ENCODE measurements around the gene COLEC11. TPM values are rescaled to one million over a fixed set of nuclear protein-coding genes. Genes with fewer than 3 reads are reported as not detected.

The COLEC11 gene
- total and polyA plus RNA-seq, 2 of the 13 experiments (the other 11 are each of a cell fraction or from before 2014, with no cell fraction given), result 1.5 to 3.0 TPM

DNA sequence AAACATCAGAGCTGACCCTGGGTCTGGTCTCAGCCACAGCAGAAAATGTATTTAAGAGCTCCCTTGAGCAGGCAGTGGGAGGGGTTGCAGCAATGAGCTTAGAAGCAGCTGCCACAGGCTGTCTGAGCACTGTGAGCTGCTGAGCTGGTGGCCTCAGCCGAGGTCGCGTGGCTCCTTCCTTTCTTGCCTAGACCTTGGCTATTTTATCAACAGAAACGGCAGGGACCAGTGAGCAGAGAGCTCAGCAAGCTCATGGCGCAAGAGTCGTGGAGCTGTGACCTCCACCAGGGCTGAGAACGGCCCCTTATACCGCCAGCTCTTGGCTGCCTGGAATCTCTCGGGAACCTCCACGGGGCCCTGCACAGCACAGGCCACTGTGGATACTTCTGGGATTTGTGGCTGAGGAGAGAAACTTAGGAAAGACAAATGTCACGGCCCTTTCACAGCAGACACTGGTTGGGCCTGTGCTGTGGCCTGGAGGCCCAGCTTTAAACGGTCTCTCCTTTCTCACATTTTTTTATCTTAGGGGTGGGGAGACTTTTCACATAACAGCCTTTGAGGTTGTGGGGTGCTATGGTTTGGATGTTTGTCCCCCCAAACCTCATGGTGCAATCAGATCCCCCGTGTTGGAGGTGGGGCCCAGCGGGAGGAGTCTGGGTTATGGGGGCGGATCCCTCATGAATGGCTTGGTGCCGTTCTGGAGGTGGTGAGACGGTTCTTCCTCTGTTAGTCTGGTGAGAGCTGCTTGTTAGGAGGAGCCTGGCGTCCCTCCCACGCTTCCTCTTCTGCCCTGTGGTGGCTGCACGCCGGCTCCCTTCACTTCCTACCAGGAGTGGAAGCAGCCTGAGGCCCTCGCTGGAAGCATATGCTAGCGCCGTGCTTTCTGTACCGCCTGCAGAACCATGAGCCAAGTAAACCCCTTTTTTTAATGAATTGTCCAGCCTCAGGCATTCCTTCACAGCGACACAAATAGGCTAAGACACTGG, 64.8 kb downstream of the COLEC11 start (continued):
- TF ChIP-seq HES4 (CRISPR knock-in tag; IDR thresholded peaks at IDR 0.05; ENCODE audit: borderline replicate concordance) (no peak), JUND (CRISPR knock-in tag; IDR thresholded peaks at IDR 0.05) (no peak), KDM3A (CRISPR knock-in tag; IDR thresholded peaks at IDR 0.05; ENCODE audit: low read depth) (no peak), THAP11 (CRISPR knock-in tag; IDR thresholded peaks at IDR 0.05) (0 out of 2 replicates have a peak, but pooled peaks have one; percentile 18), SRSF9 (IDR thresholded peaks at IDR 0.05; ENCODE audit: borderline replicate concordance, insufficient read depth, low read depth, low read length, poor library complexity, severe bottlenecking) (no peak), ZNF607 (CRISPR knock-in tag; IDR thresholded peaks at IDR 0.05; ENCODE audit: borderline replicate concordance) (0 out of 2 replicates have a peak, but pooled peaks have one; percentile 39), ZNF724P (CRISPR knock-in tag; IDR thresholded peaks at IDR 0.05; ENCODE audit: borderline replicate concordance) (no peak), ZNF546 (CRISPR knock-in tag; conservative IDR thresholded peaks at IDR 0.05) (no peak), ZNF333 (CRISPR knock-in tag; IDR thresholded peaks at IDR 0.05; ENCODE audit: borderline replicate concordance) (no peak), PAX8 (CRISPR knock-in tag; IDR thresholded peaks at IDR 0.05; ENCODE audit: borderline replicate concordance) (no peak), EEA1 (CRISPR knock-in tag; IDR thresholded peaks at IDR 0.05; ENCODE audit: borderline replicate concordance) (no peak), ZC3H4 (CRISPR knock-in tag; IDR thresholded peaks at IDR 0.05; ENCODE audit: borderline replicate concordance) (no peak; the same call in 1 of the 2 replicates), ZNF816 (CRISPR knock-in tag; IDR thresholded peaks at IDR 0.05; ENCODE audit: borderline replicate concordance) (no peak), SPEN (CRISPR knock-in tag; IDR thresholded peaks at IDR 0.05; ENCODE audit: low read depth) (peak; percentile 64; the same call in 1 of the 2 replicates), ZNF660 (CRISPR knock-in tag; IDR thresholded peaks at IDR 0.05; ENCODE audit: borderline replicate concordance, low read depth) (no peak), HNRNPK (IDR thresholded peaks at IDR 0.05; ENCODE audit: low read depth, low read length, poor library complexity, severe bottlenecking) (no peak), BCL6 (CRISPR knock-in tag; IDR thresholded peaks at IDR 0.05) (0 out of 2 replicates have a peak, but pooled peaks have one; percentile 16), ZMYM4 (CRISPR knock-in tag; IDR thresholded peaks at IDR 0.05) (no peak; the same call in none of the 2 replicates), RBM39 (IDR thresholded peaks at IDR 0.05; ENCODE audit: low read depth, low read length, poor library complexity, severe bottlenecking) (no peak), SAP130 (CRISPR knock-in tag; IDR thresholded peaks at IDR 0.05; ENCODE audit: low read depth) (peak; percentile 44)
- TF ChIP-seq, protein P1, sequence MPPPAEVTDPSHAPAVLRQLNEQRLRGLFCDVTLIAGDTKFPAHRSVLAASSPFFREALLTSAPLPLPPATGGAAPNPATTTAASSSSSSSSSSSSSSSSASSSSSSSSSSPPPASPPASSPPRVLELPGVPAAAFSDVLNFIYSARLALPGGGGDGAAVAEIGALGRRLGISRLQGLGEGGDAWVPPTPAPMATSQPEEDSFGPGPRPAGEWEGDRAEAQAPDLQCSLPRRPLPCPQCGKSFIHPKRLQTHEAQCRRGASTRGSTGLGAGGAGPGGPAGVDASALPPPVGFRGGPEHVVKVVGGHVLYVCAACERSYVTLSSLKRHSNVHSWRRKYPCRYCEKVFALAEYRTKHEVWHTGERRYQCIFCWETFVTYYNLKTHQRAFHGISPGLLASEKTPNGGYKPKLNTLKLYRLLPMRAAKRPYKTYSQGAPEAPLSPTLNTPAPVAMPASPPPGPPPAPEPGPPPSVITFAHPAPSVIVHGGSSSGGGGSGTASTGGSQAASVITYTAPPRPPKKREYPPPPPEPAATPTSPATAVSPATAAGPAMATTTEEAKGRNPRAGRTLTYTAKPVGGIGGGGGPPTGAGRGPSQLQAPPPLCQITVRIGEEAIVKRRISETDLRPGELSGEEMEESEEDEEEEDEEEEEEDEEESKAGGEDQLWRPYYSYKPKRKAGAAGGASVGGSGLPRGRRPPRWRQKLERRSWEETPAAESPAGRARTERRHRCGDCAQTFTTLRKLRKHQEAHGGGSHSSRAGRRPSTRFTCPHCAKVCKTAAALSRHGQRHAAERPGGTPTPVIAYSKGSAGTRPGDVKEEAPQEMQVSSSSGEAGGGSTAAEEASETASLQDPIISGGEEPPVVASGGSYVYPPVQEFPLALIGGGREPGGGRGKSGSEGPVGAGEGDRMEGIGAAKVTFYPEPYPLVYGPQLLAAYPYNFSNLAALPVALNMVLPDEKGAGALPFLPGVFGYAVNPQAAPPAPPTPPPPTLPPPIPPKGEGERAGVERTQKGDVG (CRISPR knock-in tag; IDR thresholded peaks at IDR 0.05; ENCODE audit: borderline replicate concordance), result peak; percentile 82; the same call in 1 of the 2 replicates
- TF ChIP-seq, protein P2, sequence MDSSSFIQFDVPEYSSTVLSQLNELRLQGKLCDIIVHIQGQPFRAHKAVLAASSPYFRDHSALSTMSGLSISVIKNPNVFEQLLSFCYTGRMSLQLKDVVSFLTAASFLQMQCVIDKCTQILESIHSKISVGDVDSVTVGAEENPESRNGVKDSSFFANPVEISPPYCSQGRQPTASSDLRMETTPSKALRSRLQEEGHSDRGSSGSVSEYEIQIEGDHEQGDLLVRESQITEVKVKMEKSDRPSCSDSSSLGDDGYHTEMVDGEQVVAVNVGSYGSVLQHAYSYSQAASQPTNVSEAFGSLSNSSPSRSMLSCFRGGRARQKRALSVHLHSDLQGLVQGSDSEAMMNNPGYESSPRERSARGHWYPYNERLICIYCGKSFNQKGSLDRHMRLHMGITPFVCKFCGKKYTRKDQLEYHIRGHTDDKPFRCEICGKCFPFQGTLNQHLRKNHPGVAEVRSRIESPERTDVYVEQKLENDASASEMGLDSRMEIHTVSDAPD (CRISPR knock-in tag; IDR thresholded peaks at IDR 0.05), result 0 out of 2 replicates have a peak, but pooled peaks have one; percentile 23
